Spleen (tissue), 11 donors: Measurements from ENCODE around the gene SLC8A2. TPM values are rescaled to one million over a fixed set of nuclear protein-coding genes. Genes with fewer than 3 reads are reported as not detected.

Experiments used
- DNase-seq: peaks from one replicate; pipeline ENCODE4 v3.0.0-alpha.2; 2020
- H3K27ac ChIP-seq, 8 donors: fragments of 200-600 bp; sonication (generic) in 7 of 8; 1 replicate in 4 of 8; 2 replicates in 4 of 8; pipeline versions ENCODE4 v1.5.0 to v1.8.0; 2016 to 2021; ENCODE audit warnings: inconsistent platforms in 4 of 8, mild to moderate bottlenecking in 4 of 8, moderate library complexity in 1 of 8
- H3K27me3 ChIP-seq, 7 donors: fragments of 200-600 bp; sonication (generic) in 6 of 7; replicated peaks in 1 of 7; 1 replicate in 4 of 7; 2 replicates in 3 of 7; pipeline versions ENCODE4 v1.5.0 to v1.8.0; 2016 to 2021; ENCODE audit warnings: inconsistent platforms in 3 of 7, mild to moderate bottlenecking in 1 of 7
- H3K36me3 ChIP-seq, 6 donors: fragments of 200-600 bp; sonication (generic) in 5 of 6; 1 replicate in 4 of 6; 2 replicates in 2 of 6; pipeline versions ENCODE4 v1.5.0 to v1.8.0; 2016 to 2021; ENCODE audit warnings: inconsistent platforms in 2 of 6
- H3K4me1 ChIP-seq, 6 donors: fragments of 200-600 bp; sonication (generic) in 5 of 6; 1 replicate in 3 of 6; 2 replicates in 3 of 6; pipeline versions ENCODE4 v1.5.0 to v1.8.0; 2016 to 2021; ENCODE audit warnings: inconsistent platforms in 3 of 6
- H3K4me3 ChIP-seq, 8 donors: fragments of 200-600 bp; sonication (generic) in 7 of 8; 1 replicate in 4 of 8; 2 replicates in 4 of 8; pipeline versions ENCODE4 v1.5.0 to v1.8.0; 2016 to 2021; ENCODE audit warnings: inconsistent platforms in 4 of 8, mild to moderate bottlenecking in 4 of 8, moderate library complexity in 2 of 8
- H3K9me3 ChIP-seq, 8 donors: fragments of 200-600 bp; sonication (generic) in 7 of 8; 1 replicate in 4 of 8; 2 replicates in 4 of 8; pipeline versions ENCODE4 v1.5.0 to v1.8.0; 2016 to 2021; ENCODE audit warnings: inconsistent platforms in 4 of 8
- POLR2A ChIP-seq, 3 donors: fragments of 450-650 bp; IDR thresholded peaks; one replicate each; pipeline ENCODE4 v1.5.1; 2017; ENCODE audit warnings: antibody characterized with exemption in 3 of 3, mild to moderate bottlenecking in 1 of 3
- POLR2AphosphoS5 ChIP-seq, 3 donors: sonication (generic); formaldehyde crosslinking; IDR thresholded peaks; one replicate each; pipeline ENCODE4 v1.5.1; 2017; ENCODE audit warnings: antibody characterized with exemption in 3 of 3
- WGBS, 5 donors: extraction: QIAGEN DNeasy Blood & Tissue Kit in 3 of 5; methylation state at CpG; one replicate each; pipeline versions ENCODE4 v1.1.5 to v1.1.7; 2013 to 2018; 5-methylcytosine and 5-hydroxymethylcytosine counted together
- intact Hi-C: fragments of 100-400 bp; cut with DNase I; formaldehyde crosslinking; loops from one replicate; pipeline ENCODE4 v1.15.0; 2023; ENCODE audit warnings: low total_unique reads
- polyA plus RNA-seq, 3 donors: library from polyadenylated mRNA; stranded (reverse); fragments of 200-250 nt; gene quantifications; one replicate each; pipeline ENCODE4 v1.2.1, GENCODE V29; 2013
- total RNA-seq, 7 donors: library from RNA; depleted of rRNA in 3 of 7; stranded (reverse); fragments of >200 nt in 3 of 7; fragmentation: NEBNext Ultra II Directional in 4 of 7; extraction: Animal tissue kit (Norgen Biotek cat#: 25700) in 4 of 7; gene quantifications; one replicate each; pipeline versions ENCODE4 v1.1.0 to v1.2.1, GENCODE V29; 2016 to 2021
- TF ChIP-seq, protein P1 (sequence below), 11 experiments: fragments of 200-600 bp in 7 of 11; fragments of 450-650 bp in 4 of 11; sonication (generic) in 4 of 11; IDR thresholded peaks in 8 of 11; conservative IDR thresholded peaks in 3 of 11; 1 replicate in 7 of 11; 2 replicates in 4 of 11; pipeline versions ENCODE4 v1.4.0 to v1.8.0; 2016 to 2021; ENCODE audit warnings: antibody characterized with exemption in 11 of 11, inconsistent platforms in 4 of 11, mild to moderate bottlenecking in 1 of 11
- donor health status: healthy with polysubstance abuse.
- donor health status: DM: no; HTN: no; CAD: no; lungs with moderate emphysema.
- donor health status: DM: no; HTN: no; CAD: no.
- donor health status: Bipolar disorder and iron deficiency.
- donor health status: healthy.
- donor health status: DM: no; HTN: no; CAD: no.
- donor health status: DM: yes; HTN: yes; CAD: no.

The SLC8A2 gene
- total and polyA plus RNA-seq, 10 donors, result 0.02 to 0.19 TPM; not detected in 8

DNA sequence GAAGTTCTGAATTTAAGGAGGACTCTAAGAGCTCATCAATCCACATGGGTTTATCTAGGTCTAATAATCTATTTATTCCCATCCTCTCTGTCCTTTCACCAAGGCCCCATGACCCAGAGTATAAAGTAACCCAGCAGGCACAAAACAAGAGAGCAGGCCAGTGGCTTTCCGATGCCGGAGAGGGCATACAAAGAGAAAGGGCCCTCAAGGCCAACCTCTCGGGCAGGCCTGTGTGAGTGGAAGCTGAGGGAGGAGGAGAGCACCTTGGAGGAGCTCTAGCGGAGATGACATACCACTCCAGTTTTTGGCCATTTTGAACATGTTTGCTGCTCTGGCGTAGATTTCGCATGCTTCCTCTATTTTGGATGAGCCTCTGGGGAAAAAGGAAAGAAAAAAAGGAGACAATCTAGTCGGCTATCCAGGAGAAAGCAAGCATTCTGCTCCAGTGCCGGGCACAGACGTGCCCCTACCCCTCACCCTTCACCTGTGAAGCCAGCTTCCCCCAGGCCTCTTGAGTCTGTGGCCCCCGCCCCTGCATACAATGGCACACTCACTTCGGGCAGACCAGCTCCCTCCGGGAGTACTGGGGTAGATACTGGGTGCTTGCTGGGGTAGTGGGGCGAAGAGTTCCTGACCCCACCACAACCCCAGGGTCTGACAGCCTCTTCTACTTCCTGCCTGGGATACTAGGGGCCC is 31.6 kb upstream of the SLC8A2 start:
- intact Hi-C loops, result no loop called here
- Histone ChIP-seq H3K27ac (no peak overlapping the region), H3K4me3 (no peak overlapping the region), H3K27me3 (no peaks in the 10 kb centered on the region), H3K36me3 (peaks cover 4 to 94% (median 58%) of the 10 kb centered on the region in 6 donors), H3K4me1 (peaks cover 12 to 30% (median 19%) of the 10 kb centered on the region in 6 donors), H3K9me3 (no peaks in the 10 kb centered on the region)
- TF ChIP-seq, protein P1, sequence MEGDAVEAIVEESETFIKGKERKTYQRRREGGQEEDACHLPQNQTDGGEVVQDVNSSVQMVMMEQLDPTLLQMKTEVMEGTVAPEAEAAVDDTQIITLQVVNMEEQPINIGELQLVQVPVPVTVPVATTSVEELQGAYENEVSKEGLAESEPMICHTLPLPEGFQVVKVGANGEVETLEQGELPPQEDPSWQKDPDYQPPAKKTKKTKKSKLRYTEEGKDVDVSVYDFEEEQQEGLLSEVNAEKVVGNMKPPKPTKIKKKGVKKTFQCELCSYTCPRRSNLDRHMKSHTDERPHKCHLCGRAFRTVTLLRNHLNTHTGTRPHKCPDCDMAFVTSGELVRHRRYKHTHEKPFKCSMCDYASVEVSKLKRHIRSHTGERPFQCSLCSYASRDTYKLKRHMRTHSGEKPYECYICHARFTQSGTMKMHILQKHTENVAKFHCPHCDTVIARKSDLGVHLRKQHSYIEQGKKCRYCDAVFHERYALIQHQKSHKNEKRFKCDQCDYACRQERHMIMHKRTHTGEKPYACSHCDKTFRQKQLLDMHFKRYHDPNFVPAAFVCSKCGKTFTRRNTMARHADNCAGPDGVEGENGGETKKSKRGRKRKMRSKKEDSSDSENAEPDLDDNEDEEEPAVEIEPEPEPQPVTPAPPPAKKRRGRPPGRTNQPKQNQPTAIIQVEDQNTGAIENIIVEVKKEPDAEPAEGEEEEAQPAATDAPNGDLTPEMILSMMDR (IDR thresholded peaks at IDR 0.05 in 8 of 11, conservative IDR thresholded peaks at IDR 0.05 in 3 of 11), result no peak
- TF ChIP-seq POLR2AphosphoS5 (IDR thresholded peaks at IDR 0.05) (no peak), POLR2A (IDR thresholded peaks at IDR 0.05) (no peak)
- 89 to 93% (median 92%) methylated on average over 12 to 13 of the region's 13 CpGs for WGBS, 5 donors
- DNase-seq, result no peak

DNA sequence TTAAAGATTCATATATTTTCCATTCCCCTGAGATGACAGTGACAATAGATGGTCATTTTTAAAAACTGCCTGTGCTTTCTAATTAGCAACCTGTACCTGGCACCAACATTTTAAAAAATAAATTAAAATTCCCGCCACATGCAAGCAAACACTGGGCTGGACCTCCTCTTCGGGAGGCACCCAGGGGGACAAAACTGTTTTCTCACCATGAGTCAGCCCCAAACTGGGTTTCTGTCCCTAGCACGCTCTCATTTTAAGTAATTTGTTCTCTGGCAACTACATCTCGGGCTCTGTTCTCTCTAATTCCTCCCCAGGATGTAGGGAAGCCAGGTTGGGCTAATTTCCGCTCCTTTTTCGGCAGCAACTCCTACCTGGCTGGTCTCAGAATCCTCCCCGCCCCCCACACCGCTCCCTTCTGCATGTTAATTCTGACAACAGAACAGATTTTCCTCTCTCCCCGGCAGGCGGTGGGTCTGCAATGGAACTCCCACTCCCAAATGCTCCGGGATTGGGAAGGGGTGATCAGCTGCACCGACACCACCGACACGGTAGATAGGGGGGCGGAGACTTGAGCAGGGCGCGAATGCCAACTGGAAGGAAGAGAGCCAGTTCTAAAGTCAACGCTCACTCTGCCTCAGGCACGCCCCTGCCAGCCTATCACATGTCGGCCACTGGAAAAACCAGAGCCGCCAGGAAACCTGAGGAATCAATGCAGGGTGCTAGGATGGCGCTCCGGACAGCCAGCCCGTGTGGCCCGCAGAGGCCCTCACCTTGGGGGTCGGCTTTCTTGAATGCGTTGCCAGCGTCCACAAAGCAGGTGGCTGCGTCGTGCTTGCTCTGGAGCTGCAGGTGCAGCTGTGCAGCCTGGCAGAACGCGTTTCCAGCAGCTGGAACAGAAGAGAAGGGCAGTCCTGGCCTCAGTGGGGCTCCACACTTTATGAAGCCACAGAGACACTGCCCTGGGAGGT is 28.5 kb upstream of the SLC8A2 start:
- Histone ChIP-seq H3K36me3 (peaks cover 4 to 98% (median 76%) of the 10 kb centered on the region in 6 donors), H3K9me3 (no peaks in the 10 kb centered on the region), H3K27me3 (no peaks in the 10 kb centered on the region), H3K4me3 (no peak overlapping the region), H3K27ac (no peak overlapping the region), H3K4me1 (peaks cover 0 to 5% (median 0%) of the 10 kb centered on the region in 6 donors)
- intact Hi-C loops, result no loop called here
- TF ChIP-seq POLR2A (IDR thresholded peaks at IDR 0.05), result no peak
- TF ChIP-seq POLR2AphosphoS5 (IDR thresholded peaks at IDR 0.05), result no peak
- 91 to 94% (median 94%) methylated on average over 21 to 32 of the region's 32 CpGs for WGBS, 5 donors
- DNase-seq, result no peak

DNA sequence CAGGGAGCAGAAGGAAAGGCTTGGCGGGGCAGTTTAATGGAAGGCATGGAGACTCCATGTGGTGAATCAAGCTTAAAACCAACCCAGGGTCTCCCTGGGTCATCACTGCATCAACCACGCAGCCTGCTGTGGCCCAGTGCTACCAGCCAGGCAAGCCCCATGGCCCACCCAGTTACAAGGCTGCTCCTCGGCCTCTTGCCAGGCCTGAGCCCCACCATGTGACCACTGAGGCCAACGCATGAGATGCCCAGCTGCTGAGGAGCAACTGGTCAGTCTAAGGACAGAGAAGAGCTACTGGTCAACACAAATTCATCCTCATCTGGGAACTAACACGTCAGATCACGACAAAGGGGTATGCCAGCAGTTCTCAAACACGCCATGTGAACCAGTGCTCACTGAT is 27.7 kb upstream of the SLC8A2 start:
- no peaks in the 10 kb centered on the region for H3K4me1 ChIP-seq
- H3K27me3 ChIP-seq, result no peaks in the 10 kb centered on the region
- H3K27ac ChIP-seq, result no peak overlapping the region
- peak in 1 of 3 donors; percentile 8 for TF ChIP-seq POLR2AphosphoS5 (IDR thresholded peaks at IDR 0.05)
- TF ChIP-seq, protein P1 (IDR thresholded peaks at IDR 0.05 in 8 of 11, conservative IDR thresholded peaks at IDR 0.05 in 3 of 11), result no peak
- no peak for TF ChIP-seq POLR2A (IDR thresholded peaks at IDR 0.05)
- peaks cover 4 to 100% (median 78%) of the 10 kb centered on the region in 6 donors for H3K36me3 ChIP-seq
- WGBS, 5 donors, result 88 to 97% (median 94%) methylated on average over 5 to 7 of the region's 7 CpGs
- H3K9me3 ChIP-seq, result no peaks in the 10 kb centered on the region
- H3K4me3 ChIP-seq, result no peak overlapping the region
- intact Hi-C loops, result no loop called here
- no peak for DNase-seq

DNA sequence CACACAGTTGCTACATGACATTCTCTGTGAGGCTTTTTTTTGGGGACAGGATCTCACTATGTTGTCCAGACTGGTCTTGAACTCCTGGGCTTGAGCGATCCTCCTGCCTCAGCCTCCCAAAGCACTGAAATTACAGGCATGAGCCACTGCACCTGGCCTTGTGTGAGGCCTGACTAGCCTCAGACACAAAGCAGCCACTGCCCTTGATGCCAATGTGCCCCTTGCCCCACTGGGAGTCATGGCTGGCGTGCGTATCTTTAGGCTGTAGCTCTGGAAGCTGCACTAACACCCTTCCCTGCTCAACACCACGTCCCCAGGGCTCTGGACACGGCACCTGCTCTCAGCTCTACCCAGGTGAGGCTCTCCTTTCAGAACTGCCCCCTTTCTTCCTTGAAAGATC is 26.9 kb upstream of the SLC8A2 start:
- H3K36me3 ChIP-seq, result peaks cover 4 to 100% (median 74%) of the 10 kb centered on the region in 6 donors
- 89 to 98% (median 95%) methylated on average over 5 of the region's 5 CpGs for WGBS, 5 donors

More for the DNA sequence above, 26.9 kb upstream of the SLC8A2 start:
- TF ChIP-seq POLR2A (IDR thresholded peaks at IDR 0.05), result no peak
- TF ChIP-seq, protein P1 (IDR thresholded peaks at IDR 0.05 in 8 of 11, conservative IDR thresholded peaks at IDR 0.05 in 3 of 11), result no peak
- TF ChIP-seq POLR2AphosphoS5 (IDR thresholded peaks at IDR 0.05), result no peak
- Histone ChIP-seq H3K4me1 (peaks cover 0 to 8% (median 0%) of the 10 kb centered on the region in 6 donors), H3K4me3 (no peak overlapping the region), H3K27me3 (no peaks in the 10 kb centered on the region), H3K27ac (no peak overlapping the region), H3K9me3 (no peaks in the 10 kb centered on the region)
- DNase-seq, result no peak
- intact Hi-C loops, result no loop called here
